Measurements from ENCODE around the gene S100A7.
"Not testable (repeated sequence)": the region's sequence is repeated elsewhere in the genome, so short reads cannot be mapped to it uniquely, and the experiment has no call there.

The S100A7 gene

GRCh38 chr1:153476491-153477093, 16.1 kb upstream of the S100A7 start:
- FAIRE-seq: no peak

- no peak for FAIRE-seq
Observed at GRCh38 chr1:153475282-153475681, 14.8 kb upstream of the S100A7 start.

- FAIRE-seq: no peak
Observed at GRCh38 chr1:153474347-153474746, 13.9 kb upstream of the S100A7 start.

GRCh38 chr1:153470707-153471106, 10.3 kb upstream of the S100A7 start:
- FAIRE-seq: no peak

- FAIRE-seq: no peak
Observed at GRCh38 chr1:153466908-153467307, 6.5 kb upstream of the S100A7 start.

- FAIRE-seq: no peak
Observed at GRCh38 chr1:153465811-153466636, 5.6 kb upstream of the S100A7 start.

- FAIRE-seq: not testable (repeated sequence)
Observed at GRCh38 chr1:153462741-153463140, 2.3 kb upstream of the S100A7 start.

GRCh38 chr1:153459655-153460054, 796 bp downstream of the S100A7 start:
- FAIRE-seq: no peak

GRCh38 chr1:153456396-153456795, 4.1 kb downstream of the S100A7 start:
- FAIRE-seq: no peak

GRCh38 chr1:153448851-153449250, 11.6 kb downstream of the S100A7 start:
- not testable (repeated sequence) for FAIRE-seq

- FAIRE-seq: no peak
Observed at GRCh38 chr1:153447498-153448170, 12.8 kb downstream of the S100A7 start.

- FAIRE-seq: no peak
Observed at GRCh38 chr1:153444078-153444477, 16.4 kb downstream of the S100A7 start.

GRCh38 chr1:153443486-153443885, 17.0 kb downstream of the S100A7 start:
- no peak for FAIRE-seq

GRCh38 chr1:153441238-153441755, 19.2 kb downstream of the S100A7 start:
- FAIRE-seq: no peak

- no peak for FAIRE-seq
Observed at GRCh38 chr1:153439273-153439672, 21.2 kb downstream of the S100A7 start.

GRCh38 chr1:153438599-153438998, 21.9 kb downstream of the S100A7 start:
- FAIRE-seq: no peak

GRCh38 chr1:153437236-153437635, 23.2 kb downstream of the S100A7 start:
- no peak for FAIRE-seq

- FAIRE-seq: no peak
Observed at GRCh38 chr1:153434746-153435455, 25.6 kb downstream of the S100A7 start.

GRCh38 chr1:153432874-153433681, 27.4 kb downstream of the S100A7 start:
- FAIRE-seq: no peak

GRCh38 chr1:153431928-153432327, 28.5 kb downstream of the S100A7 start:
- FAIRE-seq: no peak

GRCh38 chr1:153431427-153431826, 29.0 kb downstream of the S100A7 start:
- no peak for FAIRE-seq

- FAIRE-seq: no peak
Observed at GRCh38 chr1:153431002-153431401, 29.4 kb downstream of the S100A7 start.
